K562 (cell line): ENCODE results near the gene NCKIPSD. TPM values are rescaled to one million over a fixed set of nuclear protein-coding genes. Genes with fewer than 3 reads are reported as not detected.

Source experiments
- CREB3L1 ChIP-seq: fragments of 450-650 bp; IDR thresholded peaks from 2 replicates; pipeline ENCODE4 v1.6.1; 2014; ENCODE audit warnings: low read depth, mild to moderate bottlenecking, moderate library complexity, borderline replicate concordance
- DEAF1 ChIP-seq: fragments of 450-650 bp; formaldehyde crosslinking; IDR thresholded peaks from 2 replicates; pipeline ENCODE4 v1.4.0; 2020; ENCODE audit warnings: mild to moderate bottlenecking, moderate library complexity
- EP300 ChIP-seq: IDR thresholded peaks from 2 replicates; pipeline ENCODE4 v1.6.1; 2012; ENCODE audit warnings: low read length, improper control_type of control experiment
- FOS ChIP-seq: IDR thresholded peaks from 3 replicates; pipeline ENCODE4 v1.6.1; 2011; ENCODE audit not compliant: insufficient read length; ENCODE audit errors: extremely low read depth
- FOXO4 ChIP-seq: fragments of 450-650 bp; formaldehyde crosslinking; IDR thresholded peaks from 2 replicates; pipeline ENCODE4 v1.4.0; 2020; ENCODE audit warnings: mild to moderate bottlenecking, moderate library complexity
- HNRNPUL1 ChIP-seq: fragments of 200-400 bp; formaldehyde crosslinking; IDR thresholded peaks from 2 replicates; pipeline ENCODE4 v1.6.1; 2017; ENCODE audit warnings: low read length
- MTF1 ChIP-seq: fragments of 250-450 bp; sonication (Bioruptor Pico); IDR thresholded peaks from 2 replicates; pipeline ENCODE4 v1.9.0; 2021; ENCODE audit warnings: moderate library complexity, mild to moderate bottlenecking, inconsistent platforms, borderline replicate concordance
- NCOA1 ChIP-seq: fragments of 450-650 bp; IDR thresholded peaks from 2 replicates; pipeline ENCODE4 v1.6.1; 2016; ENCODE audit warnings: low read depth
- NELFE ChIP-seq: IDR thresholded peaks from 2 replicates; pipeline ENCODE4 v1.6.1; 2011; ENCODE audit warnings: mild to moderate bottlenecking; ENCODE audit not compliant: insufficient read depth, insufficient read length
- NR2C2 ChIP-seq, 2 experiments: fragments of 200-800 bp in 1 of 2; sonication (Bioruptor generic) in 1 of 2; sonication (generic) in 1 of 2; formaldehyde crosslinking in 1 of 2; IDR thresholded peaks; 2 replicates each; pipeline versions ENCODE4 v1.6.1 to v1.8.0; 2016 to 2022; ENCODE audit warnings: mild to moderate bottlenecking in 1 of 2, missing compliant biosample characterization in 1 of 2, missing genetic modification characterization in 1 of 2, missing genetic modification reagents in 1 of 2
- TARDBP ChIP-seq: fragments of 450-650 bp; IDR thresholded peaks from 2 replicates; pipeline ENCODE4 v1.6.1; 2016
- TRIM28 ChIP-seq: fragments of 450-650 bp; IDR thresholded peaks from 2 replicates; pipeline ENCODE4 v1.6.1; 2017
- U2AF2 ChIP-seq: fragments of 200-400 bp; formaldehyde crosslinking; optimal IDR thresholded peaks from 2 replicates; pipeline ENCODE3; 2017; ENCODE audit warnings: low read depth, mild to moderate bottlenecking, low read length
- ZBTB12 ChIP-seq: fragments of 250-450 bp; sonication (Bioruptor Pico); IDR thresholded peaks from 2 replicates; pipeline ENCODE4 v1.4.0; 2020
- ZBTB5 ChIP-seq: fragments of 450-650 bp; IDR thresholded peaks from 2 replicates; pipeline ENCODE4 v1.6.1; 2017; ENCODE audit warnings: antibody characterized with exemption
- ZNF184 ChIP-seq: sonication (generic); formaldehyde crosslinking; IDR thresholded peaks from 2 replicates; pipeline ENCODE4 v1.5.0; 2020; ENCODE audit warnings: missing genetic modification reagents
- ZNF3 ChIP-seq: fragments of 250-450 bp; sonication (Bioruptor Pico); IDR thresholded peaks from 2 replicates; pipeline ENCODE4 v1.5.0; 2021; ENCODE audit warnings: mild to moderate bottlenecking, moderate library complexity
- ZNF507 ChIP-seq: conservative IDR thresholded peaks from 2 replicates; pipeline ENCODE4 v1.6.1; 2017; ENCODE audit warnings: missing genetic modification characterization, missing compliant biosample characterization
- ZNF766 ChIP-seq: fragments of 200-800 bp; sonication (Bioruptor generic); conservative IDR thresholded peaks from 2 replicates; pipeline ENCODE4 v1.6.1; 2016; ENCODE audit warnings: missing genetic modification characterization, missing compliant biosample characterization
- ZNF785 ChIP-seq: fragments of 250-450 bp; sonication (Bioruptor Pico); IDR thresholded peaks from 2 replicates; pipeline ENCODE4 v1.4.0; 2020; ENCODE audit warnings: mild to moderate bottlenecking
- polyA plus RNA-seq, 8 experiments: library from polyadenylated mRNA; depleted of rRNA in 4 of 8; stranded (reverse) in 5 of 8; unstranded in 3 of 8; fragments of >200 nt; fragmentation: Nextera tagmentation in 2 of 8; fragmentation: Illumina TruSeq in 1 of 8; extraction: Ambion mirVana in 2 of 8; extraction: Trizol in 1 of 8; gene quantifications; 2 replicates each; pipeline versions ENCODE4 v1.2.1 to v1.2.3, GENCODE V29; 2011 to 2014; ENCODE audit warnings: inconsistent platforms in 1 of 8, missing spikeins in 1 of 8
- total RNA-seq, 7 experiments: library from RNA; depleted of rRNA in 6 of 7; stranded (reverse); fragments of >200 nt in 6 of 7; fragmentation: Illumina TruSeq in 2 of 7; extraction: Trizol in 2 of 7; gene quantifications; 2 replicates each; pipeline versions ENCODE4 v1.2.1 to v1.2.3, GENCODE V29; 2011 to 2021; ENCODE audit warnings: low replicate concordance in 1 of 7

The NCKIPSD gene
- total and polyA plus RNA-seq, 9 of the 15 experiments (the other 6 are each of a cell fraction or from before 2014, with no cell fraction given): 0.49 to 24.4 (median 12.3) TPM

- TF ChIP-seq CREB3L1: 0 out of 2 replicates have a peak, but pooled peaks have one; percentile 13
- TF ChIP-seq TRIM28: no peak
- no peak for TF ChIP-seq NCOA1
- no peak for TF ChIP-seq EP300
- TF ChIP-seq NR2C2 (CRISPR knock-in tag; IDR thresholded peaks at IDR 0.05): no peak
- peak; percentile 44; the same call in 1 of the 2 replicates for TF ChIP-seq NR2C2 (tag; IDR thresholded peaks at IDR 0.05)
- no peak for TF ChIP-seq ZBTB12 (CRISPR knock-in tag)
- no peak for TF ChIP-seq U2AF2
- TF ChIP-seq TARDBP: no peak
- TF ChIP-seq ZNF184: no peak
- peak; percentile 52 for TF ChIP-seq FOS
- no peak for TF ChIP-seq ZNF3 (CRISPR knock-in tag)
- no peak for TF ChIP-seq ZBTB5
- no peak for TF ChIP-seq ZNF766 (CRISPR knock-in tag)
- TF ChIP-seq MTF1: no peak
- TF ChIP-seq HNRNPUL1: no peak
- no peak for TF ChIP-seq FOXO4 (CRISPR knock-in tag)
- no peak for TF ChIP-seq NELFE
- no peak for TF ChIP-seq ZNF785 (CRISPR knock-in tag)
- no peak for TF ChIP-seq DEAF1 (CRISPR knock-in tag)
- TF ChIP-seq ZNF507 (tag): no peak
Observed at GRCh38 chr3:48635222-48636021, 50.3 kb downstream of the NCKIPSD start, which contains the start of gene SLC26A6 (continued).
